ENCODE measurements around the gene SH3RF2.
"Not testable (repeated sequence)": the region's sequence is repeated elsewhere in the genome, so short reads cannot be mapped to it uniquely, and the experiment has no call there.

The SH3RF2 gene

GRCh38 chr5:146009020-146009419 lies 72.6 kb downstream of the SH3RF2 start:
- Mint-ChIP-seq H3K36me3 (no peaks in the 10 kb centered on the region), H3K4me1 (ENCODE audit: low read depth) (no peaks in the 10 kb centered on the region), H3K4me3 (no peak overlapping the region), H3K27me3 (peaks cover 4% of the 10 kb centered on the region), H3K27ac (no peak overlapping the region), H3K9me3 (ENCODE audit: low read depth) (no peaks in the 10 kb centered on the region)

GRCh38 chr5:146010447-146010846 lies 74.1 kb downstream of the SH3RF2 start:
- not testable (repeated sequence) for H3K27me3 Mint-ChIP-seq; H3K9me3 Mint-ChIP-seq (ENCODE audit: low read depth); H3K4me3 Mint-ChIP-seq; H3K36me3 Mint-ChIP-seq; H3K4me1 Mint-ChIP-seq (ENCODE audit: low read depth); H3K27ac Mint-ChIP-seq

- Mint-ChIP-seq H3K9me3 (ENCODE audit: low read depth) (peaks cover 5% of the 10 kb centered on the region), H3K27me3 (peaks cover 1% of the 10 kb centered on the region), H3K4me3 (no peak overlapping the region), H3K4me1 (ENCODE audit: low read depth) (no peaks in the 10 kb centered on the region), H3K27ac (no peak overlapping the region), H3K36me3 (no peaks in the 10 kb centered on the region)
Measured at GRCh38 chr5:146013761-146014160, 77.4 kb downstream of the SH3RF2 start.

- Mint-ChIP-seq H3K4me1 (ENCODE audit: low read depth) (no peaks in the 10 kb centered on the region), H3K36me3 (no peaks in the 10 kb centered on the region), H3K27me3 (peaks cover 1% of the 10 kb centered on the region), H3K27ac (no peak overlapping the region), H3K9me3 (ENCODE audit: low read depth) (peaks cover 5% of the 10 kb centered on the region), H3K4me3 (no peak overlapping the region)
Measured at GRCh38 chr5:146015001-146015400, 78.6 kb downstream of the SH3RF2 start.

- Mint-ChIP-seq H3K27me3 (peaks cover 3% of the 10 kb centered on the region), H3K9me3 (ENCODE audit: low read depth) (peaks cover 5% of the 10 kb centered on the region), H3K27ac (no peak overlapping the region)
Measured at GRCh38 chr5:146016764-146017484, 80.5 kb downstream of the SH3RF2 start.

GRCh38 chr5:146018514-146019375 lies 82.4 kb downstream of the SH3RF2 start:
- Mint-ChIP-seq H3K9me3 (ENCODE audit: low read depth) (peaks cover 5% of the 10 kb centered on the region), H3K36me3 (no peaks in the 10 kb centered on the region), H3K27ac (no peak overlapping the region), H3K4me3 (no peak overlapping the region), H3K4me1 (ENCODE audit: low read depth) (no peaks in the 10 kb centered on the region), H3K27me3 (peaks cover 2% of the 10 kb centered on the region)

More at GRCh38 chr5:146016764-146017484, 80.5 kb downstream of the SH3RF2 start:
- H3K36me3 Mint-ChIP-seq = no peaks in the 10 kb centered on the region
- no peak overlapping the region for H3K4me3 Mint-ChIP-seq
- no peaks in the 10 kb centered on the region for H3K4me1 Mint-ChIP-seq (ENCODE audit: low read depth)

- Mint-ChIP-seq H3K27ac (no peak overlapping the region), H3K4me3 (no peak overlapping the region), H3K27me3 (peaks cover 2% of the 10 kb centered on the region), H3K9me3 (ENCODE audit: low read depth) (peaks cover 5% of the 10 kb centered on the region), H3K36me3 (no peaks in the 10 kb centered on the region), H3K4me1 (ENCODE audit: low read depth) (no peaks in the 10 kb centered on the region)
Measured at GRCh38 chr5:146020100-146020499, 83.7 kb downstream of the SH3RF2 start.

GRCh38 chr5:146024034-146024433 lies 87.7 kb downstream of the SH3RF2 start:
- Mint-ChIP-seq H3K36me3 (no peaks in the 10 kb centered on the region), H3K27me3 (peaks cover 2% of the 10 kb centered on the region), H3K27ac (no peak overlapping the region), H3K4me1 (ENCODE audit: low read depth) (no peaks in the 10 kb centered on the region), H3K4me3 (no peak overlapping the region), H3K9me3 (ENCODE audit: low read depth) (no peaks in the 10 kb centered on the region)

GRCh38 chr5:146025114-146025680 lies 88.8 kb downstream of the SH3RF2 start:
- no peak overlapping the region for H3K4me3 Mint-ChIP-seq
- H3K36me3 Mint-ChIP-seq = no peaks in the 10 kb centered on the region
- peaks cover 2% of the 10 kb centered on the region for H3K27me3 Mint-ChIP-seq
- H3K27ac Mint-ChIP-seq = no peak overlapping the region
- no peaks in the 10 kb centered on the region for H3K9me3 Mint-ChIP-seq (ENCODE audit: low read depth)
- H3K4me1 Mint-ChIP-seq (ENCODE audit: low read depth) = no peaks in the 10 kb centered on the region

GRCh38 chr5:146025681-146026080 lies 89.3 kb downstream of the SH3RF2 start:
- H3K27me3 Mint-ChIP-seq = no peaks in the 10 kb centered on the region
- H3K4me3 Mint-ChIP-seq = no peak overlapping the region
- no peak overlapping the region for H3K27ac Mint-ChIP-seq
- H3K4me1 Mint-ChIP-seq (ENCODE audit: low read depth) = no peaks in the 10 kb centered on the region
- H3K9me3 Mint-ChIP-seq (ENCODE audit: low read depth) = no peaks in the 10 kb centered on the region
- no peaks in the 10 kb centered on the region for H3K36me3 Mint-ChIP-seq

- Mint-ChIP-seq H3K4me3 (no peak overlapping the region), H3K36me3 (no peaks in the 10 kb centered on the region), H3K27me3 (no peaks in the 10 kb centered on the region), H3K27ac (no peak overlapping the region), H3K9me3 (ENCODE audit: low read depth) (no peaks in the 10 kb centered on the region), H3K4me1 (ENCODE audit: low read depth) (no peaks in the 10 kb centered on the region)
Measured at GRCh38 chr5:146026307-146027010, 90.1 kb downstream of the SH3RF2 start.

GRCh38 chr5:146027751-146028150 lies 91.4 kb downstream of the SH3RF2 start:
- no peaks in the 10 kb centered on the region for H3K9me3 Mint-ChIP-seq (ENCODE audit: low read depth)
- H3K4me1 Mint-ChIP-seq (ENCODE audit: low read depth) = no peaks in the 10 kb centered on the region
- H3K27ac Mint-ChIP-seq = no peak overlapping the region
- no peaks in the 10 kb centered on the region for H3K27me3 Mint-ChIP-seq
- H3K4me3 Mint-ChIP-seq = no peak overlapping the region
- no peaks in the 10 kb centered on the region for H3K36me3 Mint-ChIP-seq

GRCh38 chr5:146032911-146033310 lies 96.5 kb downstream of the SH3RF2 start:
- Mint-ChIP-seq H3K4me1 (ENCODE audit: low read depth) (no peaks in the 10 kb centered on the region), H3K36me3 (no peaks in the 10 kb centered on the region), H3K27me3 (peaks cover 3% of the 10 kb centered on the region), H3K4me3 (no peak overlapping the region), H3K9me3 (ENCODE audit: low read depth) (no peaks in the 10 kb centered on the region), H3K27ac (no peak overlapping the region)

GRCh38 chr5:146034127-146034526 lies 97.7 kb downstream of the SH3RF2 start:
- Mint-ChIP-seq H3K27ac (no peak overlapping the region), H3K36me3 (no peaks in the 10 kb centered on the region), H3K4me3 (no peak overlapping the region), H3K27me3 (peaks cover 3% of the 10 kb centered on the region), H3K4me1 (ENCODE audit: low read depth) (no peaks in the 10 kb centered on the region), H3K9me3 (ENCODE audit: low read depth) (no peaks in the 10 kb centered on the region)

- no peaks in the 10 kb centered on the region for H3K36me3 Mint-ChIP-seq
- H3K27me3 Mint-ChIP-seq = peaks cover 3% of the 10 kb centered on the region
- no peaks in the 10 kb centered on the region for H3K9me3 Mint-ChIP-seq (ENCODE audit: low read depth)
- H3K4me3 Mint-ChIP-seq = no peak overlapping the region
- no peak overlapping the region for H3K27ac Mint-ChIP-seq
- H3K4me1 Mint-ChIP-seq (ENCODE audit: low read depth) = no peaks in the 10 kb centered on the region
Measured at GRCh38 chr5:146034605-146035004, 98.2 kb downstream of the SH3RF2 start.
